ENCODE data around the gene TBC1D25.

GRCh38 chrX:48505481-48505880 lies 34.0 kb upstream of the TBC1D25 start:
- TF ChIP-seq CTCF (IDR thresholded peaks at IDR 0.05; ENCODE audit: insufficient read depth, low read length, poor library complexity, severe bottlenecking) (no peak), EZH2phosphoT487 (conservative IDR thresholded peaks at IDR 0.05; ENCODE audit: low read length) (no peak)

Data from SU-DHL-6 (cell line).